ENCODE results near the gene TNNT1.

DNA sequence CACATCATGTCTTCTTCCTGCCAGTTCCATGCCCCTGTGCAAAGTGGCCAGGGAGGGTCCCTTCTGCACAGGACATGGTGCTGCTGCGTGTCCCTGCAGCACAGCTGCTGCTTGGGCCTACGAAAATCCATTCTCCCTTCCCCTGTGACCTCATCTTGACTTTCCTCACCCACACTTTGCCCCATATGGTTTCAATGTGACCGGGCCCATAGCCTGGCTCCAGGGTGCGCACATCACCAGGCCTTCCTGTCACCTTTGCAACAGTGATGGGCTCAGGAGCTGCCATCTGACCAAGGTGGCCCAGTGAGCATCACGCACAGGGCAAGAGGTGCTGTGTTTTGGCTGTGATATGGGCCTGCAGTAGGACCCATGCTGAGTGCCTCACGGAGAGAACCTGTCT, 42.4 kb downstream of the TNNT1 start:
- no peak for TF ChIP-seq EZH2phosphoT487 (IDR thresholded peaks at IDR 0.05; ENCODE audit: borderline replicate concordance)
- TF ChIP-seq, protein P1, sequence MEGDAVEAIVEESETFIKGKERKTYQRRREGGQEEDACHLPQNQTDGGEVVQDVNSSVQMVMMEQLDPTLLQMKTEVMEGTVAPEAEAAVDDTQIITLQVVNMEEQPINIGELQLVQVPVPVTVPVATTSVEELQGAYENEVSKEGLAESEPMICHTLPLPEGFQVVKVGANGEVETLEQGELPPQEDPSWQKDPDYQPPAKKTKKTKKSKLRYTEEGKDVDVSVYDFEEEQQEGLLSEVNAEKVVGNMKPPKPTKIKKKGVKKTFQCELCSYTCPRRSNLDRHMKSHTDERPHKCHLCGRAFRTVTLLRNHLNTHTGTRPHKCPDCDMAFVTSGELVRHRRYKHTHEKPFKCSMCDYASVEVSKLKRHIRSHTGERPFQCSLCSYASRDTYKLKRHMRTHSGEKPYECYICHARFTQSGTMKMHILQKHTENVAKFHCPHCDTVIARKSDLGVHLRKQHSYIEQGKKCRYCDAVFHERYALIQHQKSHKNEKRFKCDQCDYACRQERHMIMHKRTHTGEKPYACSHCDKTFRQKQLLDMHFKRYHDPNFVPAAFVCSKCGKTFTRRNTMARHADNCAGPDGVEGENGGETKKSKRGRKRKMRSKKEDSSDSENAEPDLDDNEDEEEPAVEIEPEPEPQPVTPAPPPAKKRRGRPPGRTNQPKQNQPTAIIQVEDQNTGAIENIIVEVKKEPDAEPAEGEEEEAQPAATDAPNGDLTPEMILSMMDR (conservative IDR thresholded peaks at IDR 0.05; ENCODE audit: low read length), result no peak

All from Loucy (cell line).